ENCODE measurements around the gene NAALAD2.
A peak's percentile ranks its signal among the peaks of the same experiment; 100 is the strongest.
"Not testable (repeated sequence)": the region's sequence is repeated elsewhere in the genome, so short reads cannot be mapped to it uniquely, and the experiment has no call there.

Gene NAALAD2

GRCh38 chr11:90134478-90135003 is at the start of gene NAALAD2:
Gene NAALAD2, plus strand, starts transcription at chr11:90134663. Its CDS starts 96 bp downstream, at chr11:90134759.
- no peak for FAIRE-seq

GRCh38 chr11:90085650-90086049 is 48.8 kb upstream of the NAALAD2 start, which contains the start of gene UBTFL1:
Gene UBTFL1, plus strand, starts transcription at chr11:90085950. Its CDS starts 0 bp downstream, at chr11:90085950.
- FAIRE-seq: not testable (repeated sequence)

GRCh38 chr11:90088731-90089130 is 45.7 kb upstream of the NAALAD2 start:
- not testable (repeated sequence) for FAIRE-seq

- FAIRE-seq: not testable (repeated sequence)
Observed at GRCh38 chr11:90095230-90095924, 39.1 kb upstream of the NAALAD2 start.

GRCh38 chr11:90098261-90098660 is 36.2 kb upstream of the NAALAD2 start:
- FAIRE-seq: not testable (repeated sequence)

- no peak for FAIRE-seq
Observed at GRCh38 chr11:90100431-90100830, 34.0 kb upstream of the NAALAD2 start.

GRCh38 chr11:90113541-90113940 is 20.9 kb upstream of the NAALAD2 start:
- FAIRE-seq: peak; percentile 41

GRCh38 chr11:90120191-90120590 is 14.3 kb upstream of the NAALAD2 start:
- no peak for FAIRE-seq

- FAIRE-seq: no peak
Observed at GRCh38 chr11:90124371-90124770, 10.1 kb upstream of the NAALAD2 start.

- FAIRE-seq: no peak
Observed at GRCh38 chr11:90124946-90125345, 9.5 kb upstream of the NAALAD2 start.

GRCh38 chr11:90133560-90134477 is 644 bp upstream of the NAALAD2 start:
- no peak for FAIRE-seq

GRCh38 chr11:90135016-90135415 is 553 bp downstream of the NAALAD2 start:
- no peak for FAIRE-seq

- no peak for FAIRE-seq
Observed at GRCh38 chr11:90148900-90149299, 14.4 kb downstream of the NAALAD2 start.

GRCh38 chr11:90166982-90167573 is 32.6 kb downstream of the NAALAD2 start:
- not testable (repeated sequence) for FAIRE-seq

GRCh38 chr11:90167704-90168103 is 33.2 kb downstream of the NAALAD2 start:
- FAIRE-seq: not testable (repeated sequence)

GRCh38 chr11:90168571-90168970 is 34.1 kb downstream of the NAALAD2 start:
- FAIRE-seq: no peak

GRCh38 chr11:90171359-90171758 is 36.9 kb downstream of the NAALAD2 start:
- FAIRE-seq: no peak

- no peak for FAIRE-seq
Observed at GRCh38 chr11:90176069-90176468, 41.6 kb downstream of the NAALAD2 start.

- no peak for FAIRE-seq
Observed at GRCh38 chr11:90178751-90179150, 44.3 kb downstream of the NAALAD2 start.

GRCh38 chr11:90179923-90180322 is 45.5 kb downstream of the NAALAD2 start:
- no peak for FAIRE-seq

- no peak for FAIRE-seq
Observed at GRCh38 chr11:90187839-90188238, 53.4 kb downstream of the NAALAD2 start.

GRCh38 chr11:90189011-90189410 is 54.5 kb downstream of the NAALAD2 start:
- FAIRE-seq: no peak

All from islet of Langerhans (tissue), 1 donor.